Measurements from ENCODE around the gene SCAF1.

The SCAF1 gene

GRCh38 chr19:49667473-49667872, 25.5 kb downstream of the SCAF1 start:
- DNase-seq (ENCODE audit: low spot score) = no peak

- no peak for DNase-seq (ENCODE audit: low spot score)
Observed at GRCh38 chr19:49669516-49669915, 27.5 kb downstream of the SCAF1 start.

- DNase-seq (ENCODE audit: low spot score) = peak; percentile 72
Observed at GRCh38 chr19:49672131-49672919, 30.3 kb downstream of the SCAF1 start.

GRCh38 chr19:49676136-49676783, 34.3 kb downstream of the SCAF1 start:
- DNase-seq (ENCODE audit: low spot score) = no peak

- DNase-seq (ENCODE audit: low spot score) = peak; percentile 100
Observed at GRCh38 chr19:49676784-49677230, 34.8 kb downstream of the SCAF1 start.

GRCh38 chr19:49677231-49677900, 35.4 kb downstream of the SCAF1 start, which contains the start of gene PRMT1:
TSS of gene PRMT1 (plus strand) at chr19:49677271. CDS start at chr19:49677281, 10 bp downstream.
- DNase-seq (ENCODE audit: low spot score) = no peak

GRCh38 chr19:49677901-49678674, 36.1 kb downstream of the SCAF1 start:
- peak; percentile 80 for DNase-seq (ENCODE audit: low spot score)

- no peak for DNase-seq (ENCODE audit: low spot score)
Observed at GRCh38 chr19:49678985-49679770, 37.2 kb downstream of the SCAF1 start.

- no peak for DNase-seq (ENCODE audit: low spot score)
Observed at GRCh38 chr19:49679771-49680413, 37.9 kb downstream of the SCAF1 start.

- DNase-seq (ENCODE audit: low spot score) = peak; percentile 90
Observed at GRCh38 chr19:49680421-49681351, 38.7 kb downstream of the SCAF1 start.

GRCh38 chr19:49681830-49682229, 39.8 kb downstream of the SCAF1 start:
- DNase-seq (ENCODE audit: low spot score) = no peak

GRCh38 chr19:49682274-49682673, 40.3 kb downstream of the SCAF1 start:
- no peak for DNase-seq (ENCODE audit: low spot score)

- DNase-seq (ENCODE audit: low spot score) = no peak
Observed at GRCh38 chr19:49683814-49684250, 41.8 kb downstream of the SCAF1 start.

- peak; percentile 41 for DNase-seq (ENCODE audit: low spot score)
Observed at GRCh38 chr19:49684251-49684982, 42.4 kb downstream of the SCAF1 start.

- no peak for DNase-seq (ENCODE audit: low spot score)
Observed at GRCh38 chr19:49684983-49685553, 43.1 kb downstream of the SCAF1 start.

- DNase-seq (ENCODE audit: low spot score) = no peak
Observed at GRCh38 chr19:49685845-49686332, 43.9 kb downstream of the SCAF1 start.

GRCh38 chr19:49686503-49687088, 44.6 kb downstream of the SCAF1 start:
- DNase-seq (ENCODE audit: low spot score) = no peak

GRCh38 chr19:49687150-49687549, 45.1 kb downstream of the SCAF1 start:
- DNase-seq (ENCODE audit: low spot score) = no peak
